ENCODE results near the gene EFNA5. TPM values are rescaled to one million over a fixed set of nuclear protein-coding genes. Genes with fewer than 3 reads are reported as not detected.

Gene EFNA5
- total and polyA plus RNA-seq, 2 of the 8 experiments (the other 6 are each of a cell fraction or from before 2014, with no cell fraction given): 9.6 to 21.8 TPM

- Histone ChIP-seq H4K20me1 (replicated peaks in 1 of 2; ENCODE audit: control insufficient read depth in 1 of 2, insufficient read depth in 2 of 2, low read length in 2 of 2) (peaks cover 0 to 2% of the 10 kb centered on the region in 2 experiments), H3K4me3 (ENCODE audit: extremely low read depth in 1 of 4, insufficient read depth in 2 of 4, low read depth in 3 of 4, low read length in 4 of 4) (no peak overlapping the region), H3K4me2 (ENCODE audit: insufficient read depth in 1 of 2, low read depth in 2 of 2, low read length in 2 of 2) (no peak overlapping the region), H2AK5ac (ENCODE audit: low read depth, low read length) (no peak overlapping the region), H3K27me3 (replicated peaks in 1 of 4; ENCODE audit: control insufficient read depth in 3 of 4, extremely low read depth in 1 of 4, insufficient read depth in 3 of 4, low read length in 3 of 4) (no peaks in the 10 kb centered on the region), H2AFZ (ENCODE audit: low read length) (no peak overlapping the region), H3K27ac (ENCODE audit: low read depth, low read length) (no peak overlapping the region), H2BK12ac (ENCODE audit: low read depth, low read length) (no peak overlapping the region), H3K23me2 (ENCODE audit: low read depth, low read length) (no peaks in the 10 kb centered on the region), H3K56ac (replicated peaks; ENCODE audit: insufficient read length, low read depth, low read length) (no peak overlapping the region), H4K8ac (ENCODE audit: extremely low read depth, insufficient read depth, low read length) (no peak overlapping the region), H3K18ac (ENCODE audit: extremely low read depth, low read length) (no peak overlapping the region), H3K79me2 (ENCODE audit: control insufficient read depth in 1 of 2, insufficient read depth in 2 of 2, low read length in 2 of 2) (0 out of 4 replicates have a peak, but pooled peaks cover 0 to 2% of the 10 kb centered on the region in 2 experiments), H3K9ac (replicated peaks in 1 of 4; ENCODE audit: extremely low read depth in 1 of 4, low read depth in 3 of 4, low read length in 3 of 4) (no peak overlapping the region), H2BK120ac (replicated peaks; ENCODE audit: low read depth, low read length) (no peak overlapping the region), H4K91ac (replicated peaks; ENCODE audit: insufficient read length, low read length) (no peak overlapping the region), H3K79me1 (ENCODE audit: low read depth, low read length) (no peaks in the 10 kb centered on the region), H3K9me3 (ENCODE audit: insufficient read depth in 2 of 2, low read depth in 1 of 2, low read length in 1 of 2) (no peaks in the 10 kb centered on the region), H2BK20ac (ENCODE audit: low read length) (no peak overlapping the region), H3K36me3 (ENCODE audit: control insufficient read depth in 2 of 4, insufficient read depth in 4 of 4, low read length in 3 of 4) (peaks cover 0 to 3% (median 0%) of the 10 kb centered on the region in 4 experiments; a peak in 1 of 8 replicates), H3K4me1 (replicated peaks in 1 of 4; ENCODE audit: control insufficient read depth in 3 of 4, insufficient read depth in 4 of 4, low read length in 3 of 4) (no peaks in the 10 kb centered on the region), H2BK15ac (ENCODE audit: low read length) (no peak overlapping the region), H3K14ac (ENCODE audit: insufficient read length) (no peak overlapping the region), H2BK5ac (ENCODE audit: low read depth, low read length) (no peak overlapping the region), H3K23ac (ENCODE audit: insufficient read length) (no peak overlapping the region), H3K4ac (replicated peaks; ENCODE audit: insufficient read length, low read depth, low read length) (no peak overlapping the region), H4K5ac (ENCODE audit: insufficient read length, low read depth, low read length) (no peak overlapping the region)
- CTCF ChIA-PET (ENCODE audit: partially characterized antibody): interaction anchor here (0.9 to 1.3 kb wide), 3 partner anchors 8 to 105 kb away, joined by 3 read pairs; no protein-coding TSS in a partner anchor
- FAIRE-seq: no peak
- TF ChIP-seq JUN (IDR thresholded peaks at IDR 0.05; ENCODE audit: low read depth, low read length) (no peak), SIX5 (IDR thresholded peaks at IDR 0.05; ENCODE audit: low read depth, low read length) (no peak), KDM5A (IDR thresholded peaks at IDR 0.05; ENCODE audit: low read length) (no peak), BACH1 (IDR thresholded peaks at IDR 0.05; ENCODE audit: low read length) (no peak), NRF1 (IDR thresholded peaks at IDR 0.05; ENCODE audit: low read depth, low read length) (no peak)
- TF ChIP-seq, protein P1, sequence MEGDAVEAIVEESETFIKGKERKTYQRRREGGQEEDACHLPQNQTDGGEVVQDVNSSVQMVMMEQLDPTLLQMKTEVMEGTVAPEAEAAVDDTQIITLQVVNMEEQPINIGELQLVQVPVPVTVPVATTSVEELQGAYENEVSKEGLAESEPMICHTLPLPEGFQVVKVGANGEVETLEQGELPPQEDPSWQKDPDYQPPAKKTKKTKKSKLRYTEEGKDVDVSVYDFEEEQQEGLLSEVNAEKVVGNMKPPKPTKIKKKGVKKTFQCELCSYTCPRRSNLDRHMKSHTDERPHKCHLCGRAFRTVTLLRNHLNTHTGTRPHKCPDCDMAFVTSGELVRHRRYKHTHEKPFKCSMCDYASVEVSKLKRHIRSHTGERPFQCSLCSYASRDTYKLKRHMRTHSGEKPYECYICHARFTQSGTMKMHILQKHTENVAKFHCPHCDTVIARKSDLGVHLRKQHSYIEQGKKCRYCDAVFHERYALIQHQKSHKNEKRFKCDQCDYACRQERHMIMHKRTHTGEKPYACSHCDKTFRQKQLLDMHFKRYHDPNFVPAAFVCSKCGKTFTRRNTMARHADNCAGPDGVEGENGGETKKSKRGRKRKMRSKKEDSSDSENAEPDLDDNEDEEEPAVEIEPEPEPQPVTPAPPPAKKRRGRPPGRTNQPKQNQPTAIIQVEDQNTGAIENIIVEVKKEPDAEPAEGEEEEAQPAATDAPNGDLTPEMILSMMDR (IDR thresholded peaks at IDR 0.05; ENCODE audit: control extremely low read depth in 1 of 3, insufficient read depth in 1 of 3, low read depth in 1 of 3, low read length in 3 of 3): no peak
- no peak for DNase-seq (ENCODE audit: low read depth in 1 of 2, low spot score in 2 of 2)
- WGBS, 2 experiments (ENCODE audit: extremely low coverage in 1 of 2, insufficient coverage in 1 of 2, insufficient read length in 1 of 2, insufficient replicate concordance in 2 of 2, low coverage in 1 of 2, low lambda C conversion rate in 2 of 2, missing lambda C conversion rate in 1 of 2): 96% methylated on average over 1 of the region's 1 CpG; no CpG with 5 or more reads in 1 of the 2 experiments
- POLR2A ChIA-PET (ENCODE audit: partially characterized antibody): no interaction called here
These were observed 238.7 kb downstream of the EFNA5 start for GRCh38 chr5:107431998-107432397.

All from H1 (cell line).